HepG2 (cell line): ENCODE data around the gene MSTN. TPM values are rescaled to one million over a fixed set of nuclear protein-coding genes. Genes with fewer than 3 reads are reported as not detected.
A peak's percentile ranks its signal among the peaks of the same experiment; 100 is the strongest.

ENCODE experiments used
- ATAC-seq: fragments of 200-7000 bp; cut with Tn5 transposase; 3 replicates; pipeline ENCODE4 v1.9.1; 2020; ENCODE audit warnings: mild to moderate bottlenecking, moderate library complexity
- Bru-seq: library from RNA; stranded (reverse); fragments of 400-500 nt; gene quantifications from one replicate; lab custom pipeline; 2021; lab: Mats Ljungman, UMichigan
- BruChase-seq, 2 experiments: library from RNA; stranded (reverse); fragments of 400-500 nt; gene quantifications; one replicate each; lab custom pipeline; 2021; lab: Mats Ljungman, UMichigan
- BruUV-seq: library from RNA; stranded (reverse); fragments of 400-500 nt; replicated peaks from 2 replicates; lab custom pipeline; 2021; lab: Mats Ljungman, UMichigan
- CTCF ChIA-PET: fragments of 300-600 bp; formaldehyde crosslinking; extraction: SDS; loops from one replicate; lab custom pipeline; 2021; ENCODE audit warnings: low total read pairs, inconsistent platforms, low intra/inter-chr PET ratio; lab: Yijun Ruan, JAX
- POLR2A ChIA-PET: fragments of 350-600 bp; sonication (Branson Sonifier 250); formaldehyde crosslinking; loops from one replicate; lab custom pipeline; 2020; ENCODE audit warnings: antibody characterized with exemption, inconsistent platforms; lab: Yijun Ruan, JAX
- DNase-seq: peaks from one replicate; pipeline ENCODE4 v3.0.0-alpha.2; 2015; ENCODE audit warnings: low spot score
- FAIRE-seq: peaks from 3 replicates; lab custom pipeline; 2011; peaks lifted over from hg19 to GRCh38; lab: Jason Lieb, UNC
- H2AFZ ChIP-seq: one replicate; pipeline ENCODE4 v1.6.1; 2011; ENCODE audit warnings: low read length, inconsistent platforms
- H3K27ac ChIP-seq: fragments of 300-600 bp; 3 replicates; pipeline ENCODE4 v1.8.0; 2011; ENCODE audit warnings: mixed run types, mild to moderate bottlenecking, mixed read lengths, low read length, inconsistent platforms; ENCODE audit not compliant: insufficient read depth; ENCODE audit errors: extremely low read length
- H3K27me3 ChIP-seq, 2 experiments: fragments of 200-600 bp in 1 of 2; 2 replicates in 1 of 2; 3 replicates in 1 of 2; pipeline versions ENCODE4 v1.6.0 to v1.8.0; 2011; ENCODE audit warnings: low read length in 2 of 2, mild to moderate bottlenecking in 2 of 2, moderate library complexity in 2 of 2, inconsistent platforms in 1 of 2; ENCODE audit not compliant: insufficient read depth in 2 of 2, control insufficient read depth in 1 of 2
- H3K36me3 ChIP-seq, 2 experiments: fragments of 200-600 bp in 1 of 2; replicated peaks in 1 of 2; 2 replicates in 1 of 2; 3 replicates in 1 of 2; pipeline versions ENCODE4 v1.5.1 to v1.8.0; 2011; ENCODE audit warnings: low read length in 2 of 2, inconsistent platforms in 1 of 2; ENCODE audit not compliant: insufficient read depth in 2 of 2, control insufficient read depth in 1 of 2
- H3K4me1 ChIP-seq: 2 replicates; pipeline ENCODE4 v1.5.1; 2012; ENCODE audit warnings: low read length, inconsistent platforms; ENCODE audit not compliant: insufficient read depth
- H3K4me2 ChIP-seq: 2 replicates; pipeline ENCODE4 v1.6.0; 2011; ENCODE audit warnings: low read depth, low read length, inconsistent platforms
- H3K4me3 ChIP-seq, 3 experiments: fragments of 200-600 bp in 1 of 3; sonication (generic), shearing (Covaris generic) in 1 of 3; replicated peaks in 1 of 3; 2 replicates each; pipeline ENCODE4 v1.5.1; 2011 to 2016; ENCODE audit warnings: low read length in 3 of 3, inconsistent platforms in 2 of 3, low read depth in 2 of 3, mild to moderate bottlenecking in 2 of 3, control low read depth in 1 of 3, mixed read lengths in 1 of 3; ENCODE audit not compliant: insufficient read depth in 1 of 3
- H3K79me2 ChIP-seq: one replicate; pipeline ENCODE4 v1.6.1; 2011; ENCODE audit warnings: low read length, inconsistent platforms; ENCODE audit not compliant: insufficient read depth
- H3K9ac ChIP-seq: 2 replicates; pipeline ENCODE4 v1.6.0; 2011; ENCODE audit warnings: mild to moderate bottlenecking, low read depth, low read length, inconsistent platforms; ENCODE audit not compliant: insufficient read depth
- H3K9me3 ChIP-seq: 2 replicates; pipeline ENCODE4 v1.5.1; 2012; ENCODE audit warnings: mild to moderate bottlenecking, low read length
- H4K20me1 ChIP-seq: 2 replicates; pipeline ENCODE4 v1.6.0; 2011; ENCODE audit warnings: inconsistent platforms, mild to moderate bottlenecking, low read length, moderate library complexity; ENCODE audit not compliant: insufficient read depth
- AHR ChIP-seq: IDR thresholded peaks from 2 replicates; pipeline ENCODE4 v1.6.1; 2018; ENCODE audit warnings: missing genetic modification reagents, missing compliant biosample characterization
- HNRNPK ChIP-seq: fragments of 200-400 bp; formaldehyde crosslinking; IDR thresholded peaks from 2 replicates; pipeline ENCODE4 v1.6.1; 2018; ENCODE audit warnings: low read length, low read depth, moderate library complexity, mild to moderate bottlenecking; ENCODE audit not compliant: poor library complexity, severe bottlenecking
- PAWR ChIP-seq: sonication (generic); formaldehyde crosslinking; IDR thresholded peaks from 2 replicates; pipeline ENCODE4 v1.4.0; 2020; ENCODE audit warnings: missing genetic modification reagents, mild to moderate bottlenecking, borderline replicate concordance
- TBL1XR1 ChIP-seq: fragments of 150-350 bp; IDR thresholded peaks from 2 replicates; pipeline ENCODE4 v1.6.1; 2014; ENCODE audit warnings: borderline replicate concordance, low read length; ENCODE audit not compliant: partially characterized antibody
- TRIM24 ChIP-seq: sonication (generic); formaldehyde crosslinking; IDR thresholded peaks from 2 replicates; pipeline ENCODE4 v1.8.0; 2022; ENCODE audit warnings: mild to moderate bottlenecking, missing genetic modification reagents
- ZKSCAN8 ChIP-seq: IDR thresholded peaks from 2 replicates; pipeline ENCODE4 v1.6.1; 2016; ENCODE audit warnings: borderline replicate concordance, missing genetic modification reagents, missing compliant biosample characterization
- ZNF678 ChIP-seq: sonication (generic); formaldehyde crosslinking; IDR thresholded peaks from 2 replicates; pipeline ENCODE4 v1.4.0; 2020; ENCODE audit warnings: mild to moderate bottlenecking, missing genetic modification reagents
- ZNF773 ChIP-seq: sonication (generic); formaldehyde crosslinking; IDR thresholded peaks from 2 replicates; pipeline ENCODE4 v1.4.0; 2020; ENCODE audit warnings: missing genetic modification reagents, borderline replicate concordance
- WGBS: methylation state at CpG from one replicate; pipeline ENCODE4 v1.1.6; 2017; ENCODE audit warnings: low lambda C conversion rate; 5-methylcytosine and 5-hydroxymethylcytosine counted together
- in situ Hi-C: cut with HindIII; loops from 2 replicates; pipeline ENCODE4 v1.10.0; 2017; ENCODE audit warnings: low pct_unique_long_range_greater_than_20kb; ENCODE audit not compliant: extremely low pct_ligation_motif_present
- intact Hi-C: fragments of 100-400 bp; cut with micrococcal nuclease; formaldehyde crosslinking; loops from one replicate; pipeline ENCODE4 v1.10.0; 2022; ENCODE audit not compliant: unreplicated experiment
- long read RNA-seq, 2 experiments: library from RNA in 1 of 2; library from polyadenylated mRNA in 1 of 2; stranded (forward) in 1 of 2; unstranded in 1 of 2; transcript quantifications; one replicate each; pipeline ENCODE4 v2.0.0, GENCODE V29; 2019 to 2022
- polyA minus RNA-seq, 3 experiments: library from RNA; depleted of rRNA, polyadenylated mRNA; stranded (reverse); fragments of >200 nt; gene quantifications; 2 replicates each; pipeline ENCODE4 v1.2.3, GENCODE V29; 2011; ENCODE audit warnings: low replicate concordance in 1 of 3
- polyA plus RNA-seq, 8 experiments: library from polyadenylated mRNA; depleted of rRNA in 3 of 8; stranded (reverse) in 7 of 8; unstranded in 1 of 8; fragments of >200 nt; fragmentation: Illumina TruSeq in 4 of 8; extraction: Trizol in 4 of 8; gene quantifications; 2 replicates each; pipeline versions ENCODE4 v1.2.1 to v1.2.3, GENCODE V29; 2011 to 2016; ENCODE audit warnings: low read depth in 4 of 8, missing spikeins in 1 of 8, mixed read lengths in 1 of 8; ENCODE audit not compliant: insufficient read depth in 1 of 8
- total RNA-seq, 5 experiments: library from RNA; depleted of rRNA; stranded (reverse); fragments of >200 nt; fragmentation: Illumina TruSeq; extraction: Trizol; gene quantifications; 2 replicates each; pipeline ENCODE4 v1.2.3, GENCODE V29; 2016; ENCODE audit warnings: low read depth in 1 of 5
- TF ChIP-seq, protein P1 (sequence below): sonication (generic); formaldehyde crosslinking; IDR thresholded peaks from 2 replicates; pipeline ENCODE4 v1.5.0; 2020; ENCODE audit warnings: missing genetic modification reagents
- TF ChIP-seq, protein P2 (sequence below): sonication (generic); formaldehyde crosslinking; IDR thresholded peaks from 2 replicates; pipeline ENCODE4 v1.5.0; 2020; ENCODE audit warnings: mild to moderate bottlenecking, missing genetic modification reagents, borderline replicate concordance
- TF ChIP-seq, protein P3 (sequence below): sonication (generic); formaldehyde crosslinking; IDR thresholded peaks from 2 replicates; pipeline ENCODE4 v1.4.0; 2020; ENCODE audit warnings: missing genetic modification reagents

Gene MSTN
- total RNA-seq (2016; rRNA removed; fragmentation: Illumina TruSeq; extraction: Trizol) (not detected in 2 replicates), polyA plus RNA-seq (2011; rRNA removed) (0.04 TPM in 2 replicates), polyA minus RNA-seq (2011; rRNA and poly(A)+ RNA removed; ENCODE audit: low replicate concordance) (not detected in 2 replicates), Bru-seq, nascent RNA (percentile 17 among the genes with signal in this experiment), BruChase-seq, experiment 1, labeled RNA remaining after a 6-hour chase (percentile 11 among the genes with signal in this experiment), BruChase-seq, experiment 2, labeled RNA remaining after a 2-hour chase (percentile 19 among the genes with signal in this experiment)
- not detected in 2 replicates for total RNA-seq (2016; cell fraction: cytosol; rRNA removed; fragmentation: Illumina TruSeq; extraction: Trizol; ENCODE audit: low read depth)
- total RNA-seq (2016; cell fraction: insoluble cytoplasmic fraction; rRNA removed; fragmentation: Illumina TruSeq; extraction: Trizol), result not detected in 2 replicates
- total RNA-seq (2016; cell fraction: membrane; rRNA removed; fragmentation: Illumina TruSeq; extraction: Trizol), result not detected in 2 replicates
- total RNA-seq (2016; cell fraction: nucleus; rRNA removed; fragmentation: Illumina TruSeq; extraction: Trizol), result not detected in 2 replicates
- not detected in 2 replicates for polyA plus RNA-seq (2011; cell fraction: cytosol; rRNA removed)
- 0.08 and 0.21 TPM in 2 replicates for polyA plus RNA-seq (2011; cell fraction: nucleus; rRNA removed)
- 0.11 and 0.12 TPM in 2 replicates for polyA plus RNA-seq (2012)
- not detected in 2 replicates for polyA plus RNA-seq (2016; cell fraction: cytosol; fragmentation: Illumina TruSeq; extraction: Trizol; ENCODE audit: low read depth)
- not detected in 2 replicates for polyA plus RNA-seq (2016; cell fraction: insoluble cytoplasmic fraction; fragmentation: Illumina TruSeq; extraction: Trizol; ENCODE audit: low read depth)
- not detected in 2 replicates for polyA plus RNA-seq (2016; cell fraction: membrane; fragmentation: Illumina TruSeq; extraction: Trizol; ENCODE audit: low read depth)
- not detected in 2 replicates for polyA plus RNA-seq (2016; cell fraction: nucleus; fragmentation: Illumina TruSeq; extraction: Trizol; ENCODE audit: insufficient read depth, low read depth)
- polyA minus RNA-seq (2011; cell fraction: cytosol; rRNA and poly(A)+ RNA removed), result not detected in 2 replicates
- 0.25 TPM in 1 of 2 replicates, not detected in the other for polyA minus RNA-seq (2011; cell fraction: nucleus; rRNA and poly(A)+ RNA removed)
- long read RNA-seq, experiment 1, result 0 reads
- long read RNA-seq, experiment 2, result 0 reads

DNA sequence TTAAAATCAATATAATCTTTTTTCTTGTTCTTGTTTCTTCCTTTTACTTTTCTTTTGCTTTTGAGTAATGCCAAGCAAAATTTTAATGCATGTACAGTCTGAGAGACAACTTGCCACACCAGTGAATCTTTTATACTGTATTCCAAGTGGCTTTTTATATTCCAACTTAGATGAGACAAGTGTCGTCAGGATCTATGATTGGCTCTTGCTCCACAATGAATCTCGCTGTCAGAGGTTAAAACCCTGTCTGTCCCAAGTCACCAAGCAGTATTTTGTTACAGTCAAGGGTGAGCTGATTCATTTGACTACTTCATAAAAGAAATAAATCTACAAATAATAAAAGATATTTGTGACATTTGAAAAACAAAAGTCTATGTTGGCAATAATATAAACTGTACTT lies at the start of gene MSTN:
Gene MSTN, minus strand, starts transcription at position 129 of the 400 bp plus-strand sequence. CDS start 133 bp downstream, outside the sequence.
- in situ Hi-C loops (loop anchor here (10.0 to 25.0 kb wide), 3 partner anchors 258 to 400 kb away; partner anchors contain the start of genes ANKAR and ASNSD1), intact Hi-C loops (no loop called here)
- Histone ChIP-seq H3K4me2 (no peak within 1 kb of the TSS), H3K27ac (no peak within 1 kb of the TSS), H4K20me1 (no peaks in the 10 kb centered on the region), H2AFZ (no peak within 1 kb of the TSS), H3K4me3 (no peak within 1 kb of the TSS), H3K27me3 (no peaks in the 10 kb centered on the region), H3K4me1 (no peaks in the 10 kb centered on the region), H3K9ac (no peak within 1 kb of the TSS), H3K36me3 (no peaks in the 10 kb centered on the region), H3K9me3 (no peaks in the 10 kb centered on the region), H3K79me2 (no peaks in the 10 kb centered on the region)
- no peak for FAIRE-seq
- ChIA-PET POLR2A (no interaction called here), CTCF (no interaction called here)
- BruUV-seq, result no TSS peak
- no peak for ATAC-seq
- WGBS, result 12% methylated on average over 2 of the region's 2 CpGs
- no peak for DNase-seq
- no peak for TF ChIP-seq TRIM24 (CRISPR knock-in tag)
- TF ChIP-seq AHR (CRISPR knock-in tag), result no peak
- TF ChIP-seq, protein P1, sequence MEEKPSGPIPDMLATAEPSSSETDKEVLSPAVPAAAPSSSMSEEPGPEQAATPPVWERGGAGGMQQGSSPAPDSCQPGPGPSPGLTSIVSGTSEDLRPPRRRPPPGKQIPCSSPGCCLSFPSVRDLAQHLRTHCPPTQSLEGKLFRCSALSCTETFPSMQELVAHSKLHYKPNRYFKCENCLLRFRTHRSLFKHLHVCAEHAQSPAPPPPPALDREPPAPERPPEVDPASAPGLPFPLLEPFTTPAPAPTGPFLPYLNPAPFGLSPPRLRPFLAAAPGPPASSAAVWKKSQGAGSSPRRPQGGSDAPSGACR (CRISPR knock-in tag), result no peak
- TF ChIP-seq, protein P2, sequence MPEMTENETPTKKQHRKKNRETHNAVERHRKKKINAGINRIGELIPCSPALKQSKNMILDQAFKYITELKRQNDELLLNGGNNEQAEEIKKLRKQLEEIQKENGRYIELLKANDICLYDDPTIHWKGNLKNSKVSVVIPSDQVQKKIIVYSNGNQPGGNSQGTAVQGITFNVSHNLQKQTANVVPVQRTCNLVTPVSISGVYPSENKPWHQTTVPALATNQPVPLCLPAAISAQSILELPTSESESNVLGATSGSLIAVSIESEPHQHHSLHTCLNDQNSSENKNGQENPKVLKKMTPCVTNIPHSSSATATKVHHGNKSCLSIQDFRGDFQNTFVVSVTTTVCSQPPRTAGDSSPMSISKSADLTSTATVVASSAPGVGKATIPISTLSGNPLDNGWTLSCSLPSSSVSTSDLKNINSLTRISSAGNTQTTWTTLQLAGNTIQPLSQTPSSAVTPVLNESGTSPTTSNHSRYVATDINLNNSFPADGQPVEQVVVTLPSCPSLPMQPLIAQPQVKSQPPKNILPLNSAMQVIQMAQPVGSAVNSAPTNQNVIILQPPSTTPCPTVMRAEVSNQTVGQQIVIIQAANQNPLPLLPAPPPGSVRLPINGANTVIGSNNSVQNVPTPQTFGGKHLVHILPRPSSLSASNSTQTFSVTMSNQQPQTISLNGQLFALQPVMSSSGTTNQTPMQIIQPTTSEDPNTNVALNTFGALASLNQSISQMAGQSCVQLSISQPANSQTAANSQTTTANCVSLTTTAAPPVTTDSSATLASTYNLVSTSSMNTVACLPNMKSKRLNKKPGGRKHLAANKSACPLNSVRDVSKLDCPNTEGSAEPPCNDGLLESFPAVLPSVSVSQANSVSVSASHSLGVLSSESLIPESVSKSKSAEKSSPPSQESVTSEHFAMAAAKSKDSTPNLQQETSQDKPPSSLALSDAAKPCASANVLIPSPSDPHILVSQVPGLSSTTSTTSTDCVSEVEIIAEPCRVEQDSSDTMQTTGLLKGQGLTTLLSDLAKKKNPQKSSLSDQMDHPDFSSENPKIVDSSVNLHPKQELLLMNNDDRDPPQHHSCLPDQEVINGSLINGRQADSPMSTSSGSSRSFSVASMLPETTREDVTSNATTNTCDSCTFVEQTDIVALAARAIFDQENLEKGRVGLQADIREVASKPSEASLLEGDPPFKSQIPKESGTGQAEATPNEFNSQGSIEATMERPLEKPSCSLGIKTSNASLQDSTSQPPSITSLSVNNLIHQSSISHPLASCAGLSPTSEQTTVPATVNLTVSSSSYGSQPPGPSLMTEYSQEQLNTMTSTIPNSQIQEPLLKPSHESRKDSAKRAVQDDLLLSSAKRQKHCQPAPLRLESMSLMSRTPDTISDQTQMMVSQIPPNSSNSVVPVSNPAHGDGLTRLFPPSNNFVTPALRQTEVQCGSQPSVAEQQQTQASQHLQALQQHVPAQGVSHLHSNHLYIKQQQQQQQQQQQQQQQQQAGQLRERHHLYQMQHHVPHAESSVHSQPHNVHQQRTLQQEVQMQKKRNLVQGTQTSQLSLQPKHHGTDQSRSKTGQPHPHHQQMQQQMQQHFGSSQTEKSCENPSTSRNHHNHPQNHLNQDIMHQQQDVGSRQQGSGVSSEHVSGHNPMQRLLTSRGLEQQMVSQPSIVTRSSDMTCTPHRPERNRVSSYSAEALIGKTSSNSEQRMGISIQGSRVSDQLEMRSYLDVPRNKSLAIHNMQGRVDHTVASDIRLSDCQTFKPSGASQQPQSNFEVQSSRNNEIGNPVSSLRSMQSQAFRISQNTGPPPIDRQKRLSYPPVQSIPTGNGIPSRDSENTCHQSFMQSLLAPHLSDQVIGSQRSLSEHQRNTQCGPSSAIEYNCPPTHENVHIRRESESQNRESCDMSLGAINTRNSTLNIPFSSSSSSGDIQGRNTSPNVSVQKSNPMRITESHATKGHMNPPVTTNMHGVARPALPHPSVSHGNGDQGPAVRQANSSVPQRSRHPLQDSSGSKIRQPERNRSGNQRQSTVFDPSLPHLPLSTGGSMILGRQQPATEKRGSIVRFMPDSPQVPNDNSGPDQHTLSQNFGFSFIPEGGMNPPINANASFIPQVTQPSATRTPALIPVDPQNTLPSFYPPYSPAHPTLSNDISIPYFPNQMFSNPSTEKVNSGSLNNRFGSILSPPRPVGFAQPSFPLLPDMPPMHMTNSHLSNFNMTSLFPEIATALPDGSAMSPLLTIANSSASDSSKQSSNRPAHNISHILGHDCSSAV (CRISPR knock-in tag), result no peak
- no peak for TF ChIP-seq ZKSCAN8
- TF ChIP-seq ZNF773 (CRISPR knock-in tag), result no peak
- TF ChIP-seq ZNF678, result no peak
- TF ChIP-seq PAWR (CRISPR knock-in tag), result no peak
- no peak for TF ChIP-seq HNRNPK
- no peak for TF ChIP-seq TBL1XR1
- TF ChIP-seq, protein P3, sequence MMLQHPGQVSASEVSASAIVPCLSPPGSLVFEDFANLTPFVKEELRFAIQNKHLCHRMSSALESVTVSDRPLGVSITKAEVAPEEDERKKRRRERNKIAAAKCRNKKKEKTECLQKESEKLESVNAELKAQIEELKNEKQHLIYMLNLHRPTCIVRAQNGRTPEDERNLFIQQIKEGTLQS (CRISPR knock-in tag), result no peak
